DMS 273 (cell line): ENCODE results near the gene GDF9.
A peak's percentile ranks its signal among the peaks of the same experiment; 100 is the strongest.

Source experiments
- DNase-seq: peaks from one replicate; lab custom pipeline; 2025; ENCODE audit not compliant: unreplicated experiment; lab: John Stamatoyannopoulos, UW

The GDF9 gene

DNA sequence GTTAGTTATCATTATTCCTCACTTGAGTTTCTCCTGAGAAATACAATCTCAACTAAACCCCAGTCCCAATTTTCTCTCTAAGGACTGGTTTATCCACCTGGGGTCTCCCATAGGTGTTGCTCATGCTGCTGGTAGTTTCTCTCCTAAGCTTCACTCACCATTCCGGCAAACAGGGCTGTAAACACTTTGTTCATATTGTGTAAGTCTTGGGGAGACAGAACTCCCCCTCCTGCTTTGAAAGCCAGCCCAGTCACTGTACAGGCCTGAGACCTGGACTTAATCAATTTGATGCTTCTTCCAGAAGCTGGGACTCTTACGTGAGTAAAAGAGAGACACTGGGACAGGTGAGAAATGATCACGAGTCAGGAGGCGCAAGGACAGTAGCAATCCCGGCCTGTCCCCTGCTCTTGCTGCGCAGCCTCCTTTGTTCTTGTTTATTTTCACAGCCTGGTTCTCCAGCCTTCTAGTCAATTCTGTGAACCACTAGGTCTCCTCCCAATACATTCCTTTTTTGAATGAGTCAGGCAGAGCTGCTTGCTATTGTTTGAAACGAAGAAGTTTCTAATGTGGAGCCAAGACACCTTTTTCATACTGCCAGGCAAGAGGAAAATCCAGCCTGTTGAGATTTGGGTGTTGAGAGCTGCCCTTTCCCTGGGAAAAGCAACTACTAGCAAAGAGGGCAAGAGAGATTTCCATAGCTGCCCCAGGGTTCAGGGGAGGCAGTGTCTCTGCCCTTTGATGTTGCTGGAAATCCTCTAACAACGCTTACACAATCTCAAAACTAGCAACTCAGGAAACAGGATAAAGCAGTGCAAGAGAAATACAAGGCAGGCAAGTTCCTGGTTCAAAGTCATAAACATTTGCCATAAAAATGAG lies 26.6 kb downstream of the GDF9 start:
- no peak for DNase-seq

DNA sequence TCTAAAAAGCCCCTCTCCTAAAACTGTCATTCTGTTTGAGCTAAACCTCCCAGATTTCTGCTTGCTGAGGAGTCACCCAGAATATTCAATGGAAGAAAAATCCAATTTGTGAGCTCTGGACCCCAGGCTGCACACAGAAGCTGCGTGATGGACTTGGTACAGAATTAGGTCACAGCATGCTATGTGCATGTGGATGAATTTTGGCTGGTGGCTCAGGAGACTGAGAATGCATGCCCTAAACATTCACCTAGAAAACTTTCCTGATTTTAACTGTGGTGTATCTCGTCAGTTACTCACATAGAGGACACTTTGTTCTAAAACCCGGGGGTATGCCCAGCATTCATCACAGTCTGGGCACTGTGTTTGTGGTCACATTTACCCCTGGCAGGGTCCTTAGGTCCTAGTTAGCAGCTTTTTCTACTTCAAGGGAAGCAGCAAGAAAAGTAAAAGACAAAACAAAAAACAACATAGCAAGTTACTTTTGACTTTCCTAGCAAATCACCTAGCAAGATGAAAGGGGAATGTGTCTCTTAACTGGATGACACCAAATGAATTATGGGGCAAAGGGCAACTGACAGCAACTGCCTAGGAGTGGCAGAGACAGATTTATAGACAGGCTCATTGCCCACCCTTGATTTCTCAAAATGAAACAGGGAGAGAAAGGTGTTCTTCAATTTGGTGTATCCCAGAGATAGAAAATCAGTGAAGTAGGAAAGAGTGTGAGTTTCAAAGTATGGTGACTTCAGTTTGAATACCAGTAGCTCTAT lies 27.6 kb downstream of the GDF9 start:
- DNase-seq, result no peak

DNA sequence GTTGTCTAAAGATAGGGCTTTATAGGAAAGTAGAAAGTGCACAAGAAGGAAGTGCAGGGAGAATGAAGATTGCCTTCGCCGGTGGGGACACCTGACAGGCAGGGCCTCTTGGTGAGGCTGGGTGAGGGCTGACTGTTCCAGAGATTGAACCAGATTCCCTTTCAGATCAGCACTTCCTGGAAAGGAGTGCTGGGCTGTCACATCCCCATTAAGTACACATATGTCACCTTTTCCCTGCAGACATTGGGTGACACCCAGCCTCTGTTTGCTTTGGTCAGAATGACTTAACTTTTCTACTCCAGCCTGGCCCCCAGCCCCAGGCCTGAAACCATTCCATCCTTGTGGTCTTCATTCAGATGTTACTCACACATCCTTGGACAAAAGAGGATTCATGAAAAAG lies 28.4 kb downstream of the GDF9 start:
- no peak for DNase-seq

DNA sequence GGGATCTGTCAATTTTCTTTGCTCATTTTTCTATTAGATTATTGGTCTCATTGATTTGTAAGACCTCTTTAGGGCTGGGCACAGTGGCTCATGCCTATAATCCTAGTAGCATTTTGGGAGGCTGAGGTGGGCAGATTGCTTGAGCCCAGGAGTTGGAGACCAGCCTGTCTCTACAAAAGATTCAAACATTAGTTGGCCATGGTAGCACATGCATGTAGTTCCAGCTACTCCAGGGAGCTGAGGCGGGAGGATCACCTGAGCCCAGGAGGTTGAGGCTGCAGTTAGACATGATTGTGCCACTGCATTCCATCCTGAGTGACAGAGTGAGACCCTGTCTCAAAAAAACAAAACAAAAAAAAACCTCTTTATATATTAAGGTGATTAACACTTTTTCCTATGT lies 29.4 kb downstream of the GDF9 start:
- no peak for DNase-seq

DNA sequence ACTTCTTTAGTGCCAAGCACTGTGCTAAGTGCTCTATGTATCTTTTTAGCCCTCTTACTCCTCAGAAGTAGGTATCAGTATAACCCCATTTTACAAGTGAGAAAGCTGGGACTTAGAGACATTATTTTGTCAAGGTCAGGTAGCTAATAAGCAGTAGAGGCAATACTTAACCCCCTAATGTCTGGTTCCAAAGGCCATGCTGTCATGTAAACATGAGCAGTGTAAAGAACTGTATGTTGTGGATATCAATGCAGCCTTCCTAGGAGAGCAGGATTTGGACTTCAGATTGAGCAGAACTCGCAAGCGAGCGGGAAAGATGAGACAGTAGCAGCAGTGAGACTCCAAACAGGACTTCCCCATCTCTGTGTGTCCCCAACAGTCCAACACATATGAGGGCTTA lies 32.2 kb downstream of the GDF9 start:
- no peak for DNase-seq

DNA sequence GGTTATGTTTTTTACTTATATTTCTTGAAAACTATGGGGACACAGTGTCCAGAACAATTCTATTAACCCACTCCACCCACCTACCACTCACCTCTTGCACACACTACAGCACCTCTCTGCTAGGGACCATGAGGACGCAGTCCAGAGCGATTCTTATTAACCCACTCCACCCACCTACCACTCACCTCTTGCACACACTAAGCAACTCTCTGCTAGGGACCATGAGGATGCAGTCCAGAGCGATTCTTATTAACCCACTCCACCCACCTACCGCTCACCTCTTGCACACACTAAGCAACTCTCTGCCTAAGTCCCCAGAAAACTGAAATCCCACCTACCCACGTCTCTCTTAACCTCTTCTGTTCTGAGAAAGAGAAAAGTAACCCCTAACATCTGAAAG lies 33.7 kb downstream of the GDF9 start:
- DNase-seq, result no peak

DNA sequence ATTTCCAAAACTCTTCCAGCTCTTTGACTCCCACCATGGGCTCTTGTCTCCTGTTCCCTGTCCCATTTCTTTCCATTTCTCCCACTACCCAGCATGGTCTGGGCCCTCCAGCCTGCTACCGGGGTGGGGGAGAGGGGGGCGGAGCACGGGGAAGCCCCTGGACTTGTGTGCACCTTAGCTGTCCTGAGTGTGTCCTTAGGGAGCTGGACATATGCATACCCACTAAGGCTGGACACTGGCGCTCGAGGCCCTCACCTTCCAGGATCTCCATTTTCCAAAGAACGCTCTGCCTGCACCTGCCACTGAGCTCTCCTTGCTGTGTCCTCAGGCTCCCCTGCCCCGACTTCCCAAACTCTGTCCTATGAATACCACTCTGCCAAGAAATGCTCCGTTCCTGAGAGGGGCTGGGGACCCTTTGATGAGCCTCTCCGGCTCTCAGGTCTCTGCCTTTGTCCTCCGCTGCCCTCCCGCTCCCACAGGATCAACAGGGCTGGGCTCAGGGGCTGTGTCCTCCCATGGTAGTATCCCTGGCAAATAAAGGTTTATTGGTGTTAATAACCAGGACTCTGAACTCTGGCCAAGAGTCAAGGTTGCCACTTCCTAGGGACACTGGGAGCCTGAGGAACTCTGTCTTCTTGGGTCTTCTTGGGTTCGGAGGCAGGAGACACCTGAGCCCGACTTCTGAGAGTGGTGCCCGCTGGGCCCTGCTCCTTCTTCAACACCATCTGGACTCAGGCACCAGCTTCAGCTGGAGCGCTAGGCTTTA lies 35.0 kb downstream of the GDF9 start:
- no peak for DNase-seq

DNA sequence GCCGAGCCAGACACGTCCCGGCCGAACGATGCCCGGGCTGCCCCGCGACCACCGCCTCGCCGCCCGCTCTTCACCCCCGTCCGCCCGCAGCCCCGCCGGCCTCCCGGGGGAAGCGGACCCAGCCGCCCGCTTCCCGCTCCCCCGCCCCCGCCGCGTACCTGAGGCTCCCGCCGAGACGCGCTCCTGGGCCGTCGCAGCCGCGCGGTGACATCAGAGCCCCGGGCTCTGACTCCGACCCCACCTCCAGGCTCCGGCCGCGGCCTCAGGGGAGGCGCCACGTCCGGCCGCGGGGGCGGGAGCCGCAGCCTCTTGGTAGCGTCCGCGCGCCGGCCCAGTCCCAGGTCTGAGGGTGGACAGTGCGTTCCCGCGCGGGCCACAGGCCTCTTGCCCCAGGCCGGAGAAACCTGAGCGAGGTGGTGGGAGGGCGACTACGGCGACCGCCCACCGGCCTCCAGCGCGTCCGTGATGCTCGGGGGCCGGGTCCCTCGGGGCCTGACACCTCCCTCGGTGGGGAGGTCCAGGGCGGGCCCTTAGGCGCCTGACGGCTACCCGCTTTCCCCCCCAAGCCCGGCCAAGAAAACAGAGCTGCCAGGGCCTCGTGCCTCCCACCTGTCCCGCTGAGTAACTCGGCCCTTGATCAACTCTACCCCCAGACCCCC lies 35.7 kb downstream of the GDF9 start, which contains the start of gene SHROOM1:
Gene SHROOM1 (minus strand): TSS at position 212 of the 659 bp plus-strand sequence. CDS start 4,507 bp downstream, outside the sequence.
- peak; percentile 70 for DNase-seq

DNA sequence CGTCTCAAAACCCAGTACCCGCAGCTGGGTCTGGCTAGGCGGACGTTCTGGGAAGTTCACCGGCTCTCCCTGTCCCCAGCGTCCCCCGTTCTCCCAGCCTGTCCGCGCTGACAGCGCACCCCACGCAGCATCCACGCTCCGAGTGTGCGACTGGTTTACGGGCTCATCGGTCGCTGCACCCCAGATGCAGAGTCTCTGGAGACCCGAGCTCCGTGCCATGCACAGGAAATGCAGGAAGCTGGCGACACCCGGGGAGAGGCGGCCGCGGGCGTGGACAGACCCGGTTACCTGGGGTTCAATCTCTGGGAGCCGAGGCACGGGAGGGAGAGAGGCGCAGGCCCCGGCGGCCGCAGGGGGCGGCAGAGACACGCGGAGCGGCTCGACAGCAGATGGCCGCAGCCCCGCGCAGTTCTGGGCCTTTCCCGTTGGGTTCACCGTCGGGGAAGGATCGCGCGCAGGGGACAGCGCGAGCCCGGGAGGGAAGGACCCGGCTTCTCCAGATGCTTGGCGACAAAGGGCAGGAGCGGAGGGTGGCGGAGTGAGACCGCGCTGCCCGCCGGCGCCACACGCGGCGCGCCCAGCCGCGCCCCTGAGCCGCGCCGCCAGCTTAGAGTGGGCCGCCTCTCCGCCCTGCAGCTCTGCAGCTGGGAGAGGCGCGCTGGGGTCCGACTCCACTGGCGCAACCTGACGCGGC lies 36.4 kb downstream of the GDF9 start:
- DNase-seq, result peak; percentile 90

DNA sequence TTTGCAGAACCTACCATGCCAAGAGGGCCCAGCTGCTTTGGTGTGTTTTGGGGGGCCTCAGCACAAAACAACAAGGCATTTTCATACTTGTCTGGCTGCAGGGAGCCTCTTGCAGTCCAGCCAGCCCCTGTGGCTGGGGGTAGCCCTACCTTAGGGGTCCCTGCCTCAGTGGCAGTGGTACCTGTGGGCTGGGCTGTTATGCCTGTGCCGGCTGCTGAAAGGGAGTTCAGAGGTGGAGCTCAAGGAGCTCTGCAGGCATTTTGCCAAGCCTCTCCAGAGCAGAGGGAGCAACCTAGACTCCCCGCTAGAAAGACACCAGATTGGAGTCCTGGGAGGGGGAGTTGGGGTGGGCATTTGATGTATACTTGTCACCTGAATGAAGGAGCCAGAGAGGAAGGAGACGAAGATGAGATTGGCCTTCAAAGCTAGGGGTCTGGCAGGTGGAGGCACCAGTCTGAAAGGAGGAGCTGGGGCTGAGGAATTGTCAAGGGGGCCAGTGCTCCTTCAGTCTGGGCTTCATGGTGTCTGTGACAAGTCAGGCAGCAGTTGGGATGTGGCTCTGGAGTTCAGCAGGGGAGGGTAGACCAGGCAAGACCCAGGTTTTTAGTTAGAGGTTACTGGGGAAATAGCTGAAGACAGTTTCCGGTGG lies 37.3 kb downstream of the GDF9 start:
- DNase-seq, result peak; percentile 46

DNA sequence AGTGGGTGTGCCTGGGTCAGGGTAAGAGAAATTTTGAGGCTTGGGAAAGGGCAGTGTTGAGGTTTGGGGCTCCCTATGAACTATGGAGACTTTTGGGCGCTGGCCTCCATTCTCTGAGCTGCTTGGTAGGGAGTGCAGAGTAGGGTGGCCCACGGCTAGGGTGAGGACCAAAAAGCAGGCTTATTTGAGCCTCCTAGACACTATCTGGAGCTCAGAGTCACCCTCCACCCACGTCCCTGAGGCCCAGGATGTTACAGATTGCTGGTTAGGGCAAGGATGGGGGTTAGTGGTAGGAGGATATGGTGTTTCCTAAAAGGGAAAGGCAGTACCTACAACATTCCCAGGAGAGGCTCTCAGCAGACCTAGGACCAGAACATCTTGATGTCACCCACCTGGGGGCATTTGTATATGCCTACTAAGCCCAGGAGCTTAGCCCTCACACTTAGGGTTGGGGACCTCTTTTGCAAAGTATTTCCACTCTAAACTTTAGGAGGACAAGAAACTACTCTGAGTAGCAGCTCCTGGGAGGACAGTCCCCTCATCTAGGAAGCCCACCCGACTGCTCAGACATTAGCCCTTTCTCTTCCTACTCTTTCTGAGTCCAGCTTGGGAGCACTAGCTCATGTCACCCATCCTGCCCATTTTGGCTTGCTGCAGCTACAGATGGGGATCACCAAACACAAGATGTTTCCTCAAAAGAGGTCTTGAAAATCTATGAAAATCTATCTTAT lies 38.2 kb downstream of the GDF9 start:
- DNase-seq, result no peak

DNA sequence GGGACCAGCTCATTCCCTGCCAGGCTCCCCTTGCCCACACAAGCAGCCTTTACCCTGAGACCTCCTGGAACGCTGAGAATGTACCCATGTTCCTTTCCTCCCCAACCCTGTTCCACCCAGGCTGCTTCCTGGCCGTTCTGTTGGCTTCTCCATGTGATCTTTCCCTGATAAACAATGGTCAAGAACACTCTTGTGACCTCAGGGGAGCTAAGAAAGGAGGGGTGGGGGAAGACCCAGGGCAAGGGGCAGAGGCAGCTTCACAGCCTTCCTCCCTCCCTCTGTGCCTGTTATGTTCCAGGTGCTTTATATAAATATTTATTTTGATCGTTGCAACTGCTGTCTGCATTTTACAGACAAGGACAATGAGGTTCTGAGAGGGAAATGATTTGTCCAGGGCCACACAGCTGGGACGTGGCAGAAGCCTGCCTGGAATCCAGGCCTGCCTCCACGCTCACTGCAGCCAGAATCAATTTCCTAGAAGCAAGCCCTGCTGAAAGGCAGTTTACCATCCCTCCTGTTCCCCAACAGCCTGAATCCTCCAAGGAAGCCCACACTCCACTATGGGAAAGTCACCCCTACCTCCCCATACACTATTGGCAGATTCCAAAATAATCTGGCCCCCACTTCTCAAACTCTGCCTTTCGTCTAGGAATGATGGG lies 39.7 kb downstream of the GDF9 start:
- no peak for DNase-seq

DNA sequence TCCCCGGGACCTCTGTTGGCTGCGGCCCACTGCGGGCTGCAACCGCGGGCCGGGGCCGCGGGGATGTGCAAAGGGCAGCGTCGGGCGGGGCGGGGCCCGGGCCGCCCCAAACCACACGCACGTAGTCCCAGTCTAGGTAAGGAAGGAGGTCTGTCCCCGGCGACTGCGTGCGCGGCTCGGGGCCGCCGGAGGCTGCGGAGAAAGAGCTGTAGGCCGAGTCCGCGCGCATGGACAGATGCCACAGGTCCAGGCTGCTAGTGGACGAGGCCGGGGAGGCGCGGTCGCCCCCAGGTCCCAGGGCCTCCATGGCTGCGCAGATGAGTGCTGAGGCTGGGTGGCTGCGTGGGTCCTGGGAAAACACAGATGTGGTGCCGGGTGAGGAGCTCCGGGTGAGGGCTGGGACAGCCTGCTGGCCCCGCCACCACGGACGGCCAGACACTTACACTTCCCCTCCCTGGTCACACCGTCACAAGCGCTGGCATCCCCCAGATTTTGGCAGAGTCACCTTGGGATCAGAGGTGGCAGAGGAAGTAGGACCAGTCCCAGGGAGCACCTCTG lies 40.4 kb downstream of the GDF9 start:
- no peak for DNase-seq

DNA sequence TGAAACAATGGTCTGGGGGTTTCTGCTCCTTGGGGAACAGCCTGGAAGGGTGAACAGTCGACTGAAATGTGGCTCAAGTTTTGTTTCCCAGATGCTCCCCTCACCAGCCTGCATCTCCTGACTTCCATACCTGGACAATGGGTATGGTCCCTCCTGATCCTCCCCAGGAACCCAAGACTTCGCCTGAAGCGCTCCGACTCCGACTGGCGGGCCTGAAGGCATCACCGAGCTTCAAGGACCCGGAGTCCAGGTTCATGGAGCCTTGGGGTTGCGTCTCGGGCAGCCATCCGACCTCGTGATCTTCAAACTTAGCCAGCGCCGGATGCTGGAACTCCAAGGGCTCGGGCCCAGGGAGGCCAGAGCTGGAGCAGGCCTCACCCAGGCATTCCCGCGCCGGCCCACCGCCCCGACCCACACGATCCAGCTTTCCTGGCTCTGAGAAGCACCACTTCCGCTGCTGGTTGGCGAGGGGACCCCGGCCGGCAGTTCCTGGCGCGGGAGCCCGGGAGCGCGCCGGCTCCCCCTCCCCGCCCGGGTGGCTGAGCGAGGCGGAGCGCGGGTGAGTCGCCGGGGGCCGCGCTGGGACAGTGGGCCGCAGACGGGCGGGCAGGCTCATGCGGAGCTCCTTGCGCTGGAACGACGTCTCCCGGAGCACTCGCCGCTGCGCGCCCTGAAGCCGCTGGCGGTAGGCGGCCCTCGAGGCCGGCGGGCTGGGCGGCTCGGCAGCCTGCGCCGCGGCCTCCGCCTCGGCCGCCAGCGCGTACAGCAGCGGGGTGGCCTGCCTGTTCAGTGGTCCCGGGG lies 41.0 kb downstream of the GDF9 start:
- DNase-seq, result no peak

DNA sequence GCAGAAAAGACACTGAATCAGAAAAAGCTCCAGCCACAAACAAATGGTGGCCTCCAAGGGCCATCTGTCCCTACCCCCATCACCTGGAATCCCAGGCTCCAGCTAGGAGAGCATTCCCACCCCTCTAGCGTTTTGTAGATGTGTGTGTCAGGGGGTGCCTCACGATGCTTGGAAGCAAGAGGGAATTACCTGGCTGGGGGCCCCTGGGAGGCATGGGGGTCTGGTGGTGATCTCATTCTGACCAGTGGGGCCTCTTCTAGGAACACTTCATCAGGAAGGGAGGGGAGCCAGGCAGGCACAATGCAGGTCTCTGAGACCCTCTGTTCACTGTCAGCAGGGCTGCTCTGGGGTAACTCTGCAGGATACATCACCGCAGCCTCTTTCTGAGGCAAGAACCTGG lies 41.8 kb downstream of the GDF9 start:
- DNase-seq, result no peak

DNA sequence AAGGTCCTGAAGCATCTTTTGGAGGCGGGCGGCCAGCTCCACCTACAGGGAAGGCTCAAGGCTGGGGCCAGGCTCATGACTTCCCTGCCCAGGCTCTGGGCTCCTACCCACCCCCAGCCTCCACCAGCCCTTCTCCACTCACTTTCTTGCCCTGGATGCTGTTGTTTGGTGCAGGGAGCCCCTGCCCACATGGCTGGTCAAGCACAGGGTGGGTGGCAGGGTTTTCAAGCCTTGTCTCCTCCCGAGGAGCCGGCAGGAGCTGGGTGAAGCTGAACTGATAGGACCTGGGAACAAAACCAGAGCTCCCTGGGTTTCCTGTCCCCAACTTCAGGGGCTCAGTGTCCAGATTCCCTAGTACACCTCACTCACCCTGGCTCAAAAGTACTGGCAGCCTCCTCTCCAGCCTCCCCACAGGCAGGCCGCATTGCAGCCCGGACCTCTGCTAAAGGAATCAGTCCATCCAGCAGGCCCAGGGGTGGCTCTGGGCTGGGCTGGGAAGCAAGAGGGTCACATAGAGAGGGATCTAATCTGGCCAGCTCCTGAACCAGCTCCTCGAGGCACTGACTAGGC lies 42.7 kb downstream of the GDF9 start:
- DNase-seq, result no peak
